Astrocyte (in vitro differentiated cells and primary cell): ENCODE data around the gene NCOA1. TPM values are rescaled to one million over a fixed set of nuclear protein-coding genes. Genes with fewer than 3 reads are reported as not detected.

ENCODE experiments used
- DNase-seq: peaks from one replicate; pipeline ENCODE4 v3.0.0-alpha.2; 2010; ENCODE audit warnings: low read depth
- FAIRE-seq: peaks from 2 replicates; lab custom pipeline; 2011; peaks lifted over from hg19 to GRCh38; lab: Jason Lieb, UNC
- H2AFZ ChIP-seq: 2 replicates; pipeline ENCODE4 v1.6.0; 2012; ENCODE audit warnings: low read depth, low read length, inconsistent platforms
- H3K27ac ChIP-seq: 2 replicates; pipeline ENCODE4 v1.5.1; 2011; ENCODE audit warnings: low read depth, low read length, inconsistent platforms
- H3K27me3 ChIP-seq: 2 replicates; pipeline ENCODE4 v1.6.0; 2011; ENCODE audit warnings: low read length, inconsistent platforms; ENCODE audit not compliant: insufficient read depth
- H3K36me3 ChIP-seq: 2 replicates; pipeline ENCODE4 v1.5.1; 2011; ENCODE audit warnings: low read length, inconsistent platforms; ENCODE audit not compliant: insufficient read depth
- H3K4me1 ChIP-seq: 2 replicates; pipeline ENCODE4 v1.5.1; 2011; ENCODE audit warnings: low read length, inconsistent platforms; ENCODE audit not compliant: insufficient read depth
- H3K4me2 ChIP-seq: 2 replicates; pipeline ENCODE4 v1.6.0; 2012; ENCODE audit warnings: low read length, inconsistent platforms
- H3K4me3 ChIP-seq: 2 replicates; pipeline ENCODE4 v1.5.1; 2011; ENCODE audit warnings: low read depth, mild to moderate bottlenecking, low read length, inconsistent platforms; ENCODE audit not compliant: insufficient read depth
- H3K79me2 ChIP-seq: 2 replicates; pipeline ENCODE4 v1.6.0; 2012; ENCODE audit warnings: mild to moderate bottlenecking, low read length, inconsistent platforms; ENCODE audit not compliant: insufficient read depth
- H3K9ac ChIP-seq: 2 replicates; pipeline ENCODE4 v1.6.0; 2012; ENCODE audit warnings: mild to moderate bottlenecking, low read length, inconsistent platforms
- H3K9me3 ChIP-seq: 2 replicates; pipeline ENCODE4 v1.5.1; 2012; ENCODE audit warnings: low read depth, mild to moderate bottlenecking, low read length, inconsistent platforms; ENCODE audit not compliant: insufficient read depth
- H4K20me1 ChIP-seq: 2 replicates; pipeline ENCODE4 v1.6.0; 2012; ENCODE audit warnings: low read length, inconsistent platforms; ENCODE audit not compliant: insufficient read depth
- H3K27ac Mint-ChIP-seq: one replicate; pipeline ENCODE4 v1.8.0; 2021; ENCODE audit warnings: mild to moderate bottlenecking, mixed read lengths; ENCODE audit not compliant: unreplicated experiment
- H3K27me3 Mint-ChIP-seq: one replicate; pipeline ENCODE4 v1.8.0; 2021; ENCODE audit warnings: low read depth, mixed read lengths; ENCODE audit not compliant: unreplicated experiment
- H3K36me3 Mint-ChIP-seq: one replicate; pipeline ENCODE4 v1.8.0; 2021; ENCODE audit warnings: low read depth, mixed read lengths; ENCODE audit not compliant: unreplicated experiment
- H3K4me1 Mint-ChIP-seq: one replicate; pipeline ENCODE4 v1.8.0; 2021; ENCODE audit warnings: low read depth, mixed read lengths; ENCODE audit not compliant: unreplicated experiment
- H3K4me3 Mint-ChIP-seq: one replicate; pipeline ENCODE4 v1.8.0; 2021; ENCODE audit warnings: mild to moderate bottlenecking, moderate library complexity, mixed read lengths; ENCODE audit not compliant: unreplicated experiment
- H3K9me3 Mint-ChIP-seq: one replicate; pipeline ENCODE4 v1.8.0; 2021; ENCODE audit warnings: mild to moderate bottlenecking, mixed read lengths; ENCODE audit not compliant: unreplicated experiment
- CTCF ChIP-seq: IDR thresholded peaks from 2 replicates; pipeline ENCODE4 v1.5.1; 2011; ENCODE audit warnings: low read depth, mild to moderate bottlenecking, inconsistent platforms, low read length, moderate library complexity; ENCODE audit not compliant: insufficient read depth
- EZH2 ChIP-seq: IDR thresholded peaks from 2 replicates; pipeline ENCODE4 v1.6.1; 2012; ENCODE audit warnings: mild to moderate bottlenecking, low read length, inconsistent platforms; ENCODE audit not compliant: insufficient read depth
- total RNA-seq: library from RNA; stranded (reverse); gene quantifications from 2 replicates; pipeline ENCODE4 v1.2.1, GENCODE V29; 2021

Gene NCOA1
- total RNA-seq, 1 donor from 2014 or later = 14.7 TPM

GRCh38 chr2:24642351-24642750, 151.3 kb downstream of the NCOA1 start:
- no peaks in the 10 kb centered on the region for H3K4me1 Mint-ChIP-seq
- H2AFZ ChIP-seq = no peak overlapping the region
- no peak overlapping the region for H3K4me2 ChIP-seq
- no peak overlapping the region for H3K27ac Mint-ChIP-seq
- no peaks in the 10 kb centered on the region for H3K27me3 Mint-ChIP-seq
- no peak overlapping the region for H3K27ac ChIP-seq
- no peak overlapping the region for H3K4me3 ChIP-seq
- no peaks in the 10 kb centered on the region for H3K9me3 ChIP-seq
- FAIRE-seq = no peak
- H4K20me1 ChIP-seq = no peaks in the 10 kb centered on the region
- H3K36me3 ChIP-seq = no peaks in the 10 kb centered on the region
- H3K4me3 Mint-ChIP-seq = no peak overlapping the region
- no peaks in the 10 kb centered on the region for H3K79me2 ChIP-seq
- no peaks in the 10 kb centered on the region for H3K36me3 Mint-ChIP-seq
- H3K9me3 Mint-ChIP-seq = no peaks in the 10 kb centered on the region
- TF ChIP-seq CTCF (no peak), EZH2 (no peak)
- DNase-seq = no peak
- H3K27me3 ChIP-seq = no peaks in the 10 kb centered on the region
- H3K4me1 ChIP-seq = no peaks in the 10 kb centered on the region
- H3K9ac ChIP-seq = no peak overlapping the region

- Mint-ChIP-seq H3K4me1 (no peaks in the 10 kb centered on the region), H3K4me3 (no peak overlapping the region), H3K36me3 (no peaks in the 10 kb centered on the region), H3K27me3 (no peaks in the 10 kb centered on the region), H3K27ac (no peak overlapping the region), H3K9me3 (no peaks in the 10 kb centered on the region)
- H3K4me2 ChIP-seq = no peak overlapping the region
- no peaks in the 10 kb centered on the region for H3K36me3 ChIP-seq
- FAIRE-seq (peak; percentile 41), DNase-seq (peak; percentile 16)
- H3K27me3 ChIP-seq = no peaks in the 10 kb centered on the region
- no peaks in the 10 kb centered on the region for H3K4me1 ChIP-seq
- no peaks in the 10 kb centered on the region for H4K20me1 ChIP-seq
- no peak overlapping the region for H3K4me3 ChIP-seq
- H3K9ac ChIP-seq = no peak overlapping the region
- no peaks in the 10 kb centered on the region for H3K9me3 ChIP-seq
- H3K79me2 ChIP-seq = no peaks in the 10 kb centered on the region
- no peak for TF ChIP-seq CTCF
- no peak for TF ChIP-seq EZH2
- no peak overlapping the region for H3K27ac ChIP-seq
- H2AFZ ChIP-seq = no peak overlapping the region
Observed at GRCh38 chr2:24643051-24643450, 152.0 kb downstream of the NCOA1 start.

- Histone ChIP-seq H3K9me3 (no peaks in the 10 kb centered on the region), H3K36me3 (no peaks in the 10 kb centered on the region), H2AFZ (no peak overlapping the region), H3K27ac (no peak overlapping the region), H3K9ac (no peak overlapping the region), H3K79me2 (no peaks in the 10 kb centered on the region), H3K4me3 (no peak overlapping the region), H3K4me2 (no peak overlapping the region), H3K27me3 (no peaks in the 10 kb centered on the region), H3K4me1 (no peaks in the 10 kb centered on the region), H4K20me1 (no peaks in the 10 kb centered on the region)
- FAIRE-seq (no peak), DNase-seq (no peak)
- Mint-ChIP-seq H3K36me3 (no peaks in the 10 kb centered on the region), H3K4me3 (no peak overlapping the region), H3K27ac (no peak overlapping the region), H3K9me3 (no peaks in the 10 kb centered on the region), H3K27me3 (no peaks in the 10 kb centered on the region), H3K4me1 (no peaks in the 10 kb centered on the region)
- TF ChIP-seq EZH2 (no peak), CTCF (no peak)
Observed at GRCh38 chr2:24644032-24644431, 153.0 kb downstream of the NCOA1 start.
